Measurements from ENCODE around the gene FOXI2.

The FOXI2 gene

GRCh38 chr10:127735723-127736221 lies 1.2 kb upstream of the FOXI2 start:
- TF ChIP-seq ZFX (IDR thresholded peaks at IDR 0.05; ENCODE audit: borderline replicate concordance) = no peak
- TF ChIP-seq, protein P1, sequence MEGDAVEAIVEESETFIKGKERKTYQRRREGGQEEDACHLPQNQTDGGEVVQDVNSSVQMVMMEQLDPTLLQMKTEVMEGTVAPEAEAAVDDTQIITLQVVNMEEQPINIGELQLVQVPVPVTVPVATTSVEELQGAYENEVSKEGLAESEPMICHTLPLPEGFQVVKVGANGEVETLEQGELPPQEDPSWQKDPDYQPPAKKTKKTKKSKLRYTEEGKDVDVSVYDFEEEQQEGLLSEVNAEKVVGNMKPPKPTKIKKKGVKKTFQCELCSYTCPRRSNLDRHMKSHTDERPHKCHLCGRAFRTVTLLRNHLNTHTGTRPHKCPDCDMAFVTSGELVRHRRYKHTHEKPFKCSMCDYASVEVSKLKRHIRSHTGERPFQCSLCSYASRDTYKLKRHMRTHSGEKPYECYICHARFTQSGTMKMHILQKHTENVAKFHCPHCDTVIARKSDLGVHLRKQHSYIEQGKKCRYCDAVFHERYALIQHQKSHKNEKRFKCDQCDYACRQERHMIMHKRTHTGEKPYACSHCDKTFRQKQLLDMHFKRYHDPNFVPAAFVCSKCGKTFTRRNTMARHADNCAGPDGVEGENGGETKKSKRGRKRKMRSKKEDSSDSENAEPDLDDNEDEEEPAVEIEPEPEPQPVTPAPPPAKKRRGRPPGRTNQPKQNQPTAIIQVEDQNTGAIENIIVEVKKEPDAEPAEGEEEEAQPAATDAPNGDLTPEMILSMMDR (IDR thresholded peaks at IDR 0.05) = no peak

GRCh38 chr10:127736222-127736914 lies 617 bp upstream of the FOXI2 start:
- TF ChIP-seq, protein P1 (IDR thresholded peaks at IDR 0.05) = no peak
- no peak for TF ChIP-seq ZFX (IDR thresholded peaks at IDR 0.05; ENCODE audit: borderline replicate concordance)
- no peak overlapping the region for H3K27ac ChIP-seq

More at GRCh38 chr10:127735723-127736221, 1.2 kb upstream of the FOXI2 start:
- H3K27ac ChIP-seq = no peak overlapping the region

- no peak for TF ChIP-seq ZFX (IDR thresholded peaks at IDR 0.05; ENCODE audit: borderline replicate concordance)
- TF ChIP-seq, protein P1 (IDR thresholded peaks at IDR 0.05) = no peak
- H3K27ac ChIP-seq = no peak overlapping the region
These were observed 852 bp downstream of the FOXI2 start for GRCh38 chr10:127737563-127738511.

DNA sequence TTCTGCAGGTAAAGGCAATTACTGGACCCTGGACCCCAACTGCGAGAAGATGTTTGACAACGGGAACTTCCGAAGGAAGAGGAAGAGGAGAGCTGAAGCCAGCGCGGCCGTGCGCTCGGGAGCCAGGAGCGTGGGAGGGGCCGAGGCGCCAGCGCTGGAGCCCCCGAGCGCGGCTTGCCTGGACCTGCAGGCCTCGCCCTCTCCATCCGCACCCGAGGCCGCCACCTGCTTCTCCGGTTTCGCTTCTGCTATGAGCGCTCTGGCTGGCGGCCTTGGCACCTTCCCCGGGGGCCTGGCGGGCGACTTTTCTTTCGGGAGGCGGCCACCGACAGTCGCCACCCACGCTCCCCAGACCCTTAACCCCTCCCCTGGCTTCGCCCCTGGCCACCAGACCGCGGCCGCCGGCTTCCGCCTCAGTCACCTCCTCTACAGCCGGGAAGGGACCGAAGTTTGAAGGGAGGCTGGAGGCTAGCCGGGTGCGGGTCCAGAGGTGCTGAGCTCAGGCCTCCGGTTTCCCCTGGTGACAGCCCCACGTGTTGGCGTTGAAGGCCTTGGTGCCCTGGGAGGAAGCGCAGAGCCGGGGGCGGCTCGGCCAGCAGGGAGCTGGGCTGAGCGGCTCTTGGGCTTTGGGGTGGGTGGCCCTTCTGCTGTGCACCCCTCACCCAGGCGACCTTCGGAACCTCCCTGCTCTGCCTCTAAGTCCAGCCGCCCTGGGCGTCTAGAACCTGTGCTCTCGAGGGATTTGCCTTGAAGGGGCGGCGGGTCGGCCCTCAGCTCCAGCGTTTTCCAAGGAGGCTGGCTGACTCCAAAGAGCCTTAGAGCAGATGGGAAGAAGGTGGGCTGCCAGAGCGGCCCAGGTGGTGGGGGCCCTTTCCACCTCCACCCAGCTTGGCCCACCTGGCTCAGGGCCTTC lies 1.8 kb downstream of the FOXI2 start:
- TF ChIP-seq, protein P1 (IDR thresholded peaks at IDR 0.05) = no peak
- no peak for TF ChIP-seq ZFX (IDR thresholded peaks at IDR 0.05; ENCODE audit: borderline replicate concordance)
- no peak overlapping the region for H3K27ac ChIP-seq

DNA sequence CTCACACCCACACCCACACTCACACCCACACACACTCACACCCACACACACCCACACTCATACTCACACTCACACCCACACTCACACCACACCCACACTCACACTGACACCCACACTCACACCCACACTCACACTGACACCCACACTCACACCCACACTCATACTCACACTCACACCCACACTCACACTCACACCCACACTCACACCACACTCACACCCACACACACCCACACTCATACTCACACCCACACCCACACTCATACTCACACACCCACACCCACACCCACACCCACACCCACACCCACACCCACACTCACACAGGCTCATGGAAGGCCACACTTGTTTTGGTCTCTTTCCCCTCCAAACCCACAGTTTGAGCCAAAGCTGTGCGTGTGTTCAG lies 2.9 kb downstream of the FOXI2 start:
- no peak overlapping the region for H3K27ac ChIP-seq

GRCh38 chr10:127740596-127740995 lies 3.6 kb downstream of the FOXI2 start:
- no peak overlapping the region for H3K27ac ChIP-seq
- TF ChIP-seq ZFX (IDR thresholded peaks at IDR 0.05; ENCODE audit: borderline replicate concordance) = no peak
- TF ChIP-seq, protein P1 (IDR thresholded peaks at IDR 0.05) = no peak

More for the DNA sequence above, 2.9 kb downstream of the FOXI2 start:
- TF ChIP-seq, protein P1 (IDR thresholded peaks at IDR 0.05) = no peak
- TF ChIP-seq ZFX (IDR thresholded peaks at IDR 0.05; ENCODE audit: borderline replicate concordance) = no peak

Data from 22Rv1 (cell line).